ENCODE results near the gene INPP5A. TPM values are rescaled to one million over a fixed set of nuclear protein-coding genes. Genes with fewer than 3 reads are reported as not detected.
"Not testable (repeated sequence)": the region's sequence is repeated elsewhere in the genome, so short reads cannot be mapped to it uniquely, and the experiment has no call there.

The INPP5A gene
- total and polyA plus RNA-seq, 2 experiments from 2014 or later = 41.2 to 53.6 TPM

DNA sequence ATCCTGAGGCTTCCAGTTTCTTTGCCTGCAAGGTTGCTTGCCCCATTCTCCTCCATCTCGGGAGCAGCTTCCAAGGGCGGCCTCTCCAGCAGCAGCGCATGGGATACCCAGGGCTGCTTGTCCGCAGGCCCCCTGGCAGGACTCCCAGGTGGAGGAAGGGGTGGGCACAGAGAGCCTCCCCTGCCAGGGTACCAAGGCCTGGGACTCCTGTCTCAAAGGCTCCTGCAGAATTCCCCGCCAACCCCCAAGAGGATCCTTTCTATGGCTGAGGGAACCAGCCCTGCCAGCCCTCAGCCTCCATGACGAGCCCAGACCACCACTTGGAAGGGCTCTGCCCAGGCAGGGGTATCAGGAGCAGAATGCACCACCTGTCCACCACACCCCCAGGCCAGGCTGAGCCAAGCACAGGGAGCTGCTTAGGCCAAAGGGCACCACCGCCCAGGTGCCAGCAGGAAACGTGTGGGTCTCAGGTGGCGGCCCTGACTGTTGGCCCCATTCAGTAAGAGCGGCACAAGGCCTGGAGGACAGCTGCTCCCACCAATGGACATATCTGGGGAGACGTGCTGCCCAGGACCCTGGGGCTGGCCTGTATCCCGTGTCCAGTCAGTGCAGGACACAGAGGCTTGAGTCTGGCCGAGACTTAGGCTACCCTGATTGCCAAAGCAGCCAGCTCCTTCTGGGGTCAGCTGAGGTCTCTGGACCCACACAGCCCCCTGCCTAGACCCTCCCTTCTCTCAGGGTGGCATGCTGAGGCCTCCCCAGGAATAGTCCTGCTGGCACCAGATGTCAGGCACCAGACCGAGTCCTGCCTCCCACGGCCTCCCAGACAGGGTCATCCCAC lies 33.8 kb upstream of the INPP5A start:
- H3K27ac ChIP-seq = no peak overlapping the region
- H3K9me3 ChIP-seq (ENCODE audit: low read depth) = no peaks in the 10 kb centered on the region
- H3K4me3 ChIP-seq = no peak overlapping the region
- H3K4me2 ChIP-seq = no peak overlapping the region
- no peaks in the 10 kb centered on the region for H3K36me3 ChIP-seq (replicated peaks; ENCODE audit: insufficient read depth, low read depth)
- H4K20me1 ChIP-seq (ENCODE audit: insufficient read depth, poor library complexity, severe bottlenecking) = no peaks in the 10 kb centered on the region
- H3K4me1 ChIP-seq (ENCODE audit: insufficient read depth) = no peaks in the 10 kb centered on the region
- no peaks in the 10 kb centered on the region for H3K79me2 ChIP-seq
- no peak overlapping the region for H2AFZ ChIP-seq
- DNase-seq (ENCODE audit: low spot score) = no peak
- no peaks in the 10 kb centered on the region for H3K9me2 ChIP-seq (replicated peaks; ENCODE audit: insufficient read depth)
- TF ChIP-seq EZH2 (IDR thresholded peaks at IDR 0.05; ENCODE audit: borderline replicate concordance) = no peak
- no peak for TF ChIP-seq EZH2phosphoT487 (IDR thresholded peaks at IDR 0.05; ENCODE audit: low read depth, severe bottlenecking, unreplicated experiment)
- TF ChIP-seq, protein P1, sequence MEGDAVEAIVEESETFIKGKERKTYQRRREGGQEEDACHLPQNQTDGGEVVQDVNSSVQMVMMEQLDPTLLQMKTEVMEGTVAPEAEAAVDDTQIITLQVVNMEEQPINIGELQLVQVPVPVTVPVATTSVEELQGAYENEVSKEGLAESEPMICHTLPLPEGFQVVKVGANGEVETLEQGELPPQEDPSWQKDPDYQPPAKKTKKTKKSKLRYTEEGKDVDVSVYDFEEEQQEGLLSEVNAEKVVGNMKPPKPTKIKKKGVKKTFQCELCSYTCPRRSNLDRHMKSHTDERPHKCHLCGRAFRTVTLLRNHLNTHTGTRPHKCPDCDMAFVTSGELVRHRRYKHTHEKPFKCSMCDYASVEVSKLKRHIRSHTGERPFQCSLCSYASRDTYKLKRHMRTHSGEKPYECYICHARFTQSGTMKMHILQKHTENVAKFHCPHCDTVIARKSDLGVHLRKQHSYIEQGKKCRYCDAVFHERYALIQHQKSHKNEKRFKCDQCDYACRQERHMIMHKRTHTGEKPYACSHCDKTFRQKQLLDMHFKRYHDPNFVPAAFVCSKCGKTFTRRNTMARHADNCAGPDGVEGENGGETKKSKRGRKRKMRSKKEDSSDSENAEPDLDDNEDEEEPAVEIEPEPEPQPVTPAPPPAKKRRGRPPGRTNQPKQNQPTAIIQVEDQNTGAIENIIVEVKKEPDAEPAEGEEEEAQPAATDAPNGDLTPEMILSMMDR (IDR thresholded peaks at IDR 0.05; ENCODE audit: poor library complexity) = no peak
- WGBS (ENCODE audit: low lambda C conversion rate, missing lambda C conversion rate) = 94% methylated on average over 15 of the region's 15 CpGs
- H3K27me3 ChIP-seq = no peaks in the 10 kb centered on the region

DNA sequence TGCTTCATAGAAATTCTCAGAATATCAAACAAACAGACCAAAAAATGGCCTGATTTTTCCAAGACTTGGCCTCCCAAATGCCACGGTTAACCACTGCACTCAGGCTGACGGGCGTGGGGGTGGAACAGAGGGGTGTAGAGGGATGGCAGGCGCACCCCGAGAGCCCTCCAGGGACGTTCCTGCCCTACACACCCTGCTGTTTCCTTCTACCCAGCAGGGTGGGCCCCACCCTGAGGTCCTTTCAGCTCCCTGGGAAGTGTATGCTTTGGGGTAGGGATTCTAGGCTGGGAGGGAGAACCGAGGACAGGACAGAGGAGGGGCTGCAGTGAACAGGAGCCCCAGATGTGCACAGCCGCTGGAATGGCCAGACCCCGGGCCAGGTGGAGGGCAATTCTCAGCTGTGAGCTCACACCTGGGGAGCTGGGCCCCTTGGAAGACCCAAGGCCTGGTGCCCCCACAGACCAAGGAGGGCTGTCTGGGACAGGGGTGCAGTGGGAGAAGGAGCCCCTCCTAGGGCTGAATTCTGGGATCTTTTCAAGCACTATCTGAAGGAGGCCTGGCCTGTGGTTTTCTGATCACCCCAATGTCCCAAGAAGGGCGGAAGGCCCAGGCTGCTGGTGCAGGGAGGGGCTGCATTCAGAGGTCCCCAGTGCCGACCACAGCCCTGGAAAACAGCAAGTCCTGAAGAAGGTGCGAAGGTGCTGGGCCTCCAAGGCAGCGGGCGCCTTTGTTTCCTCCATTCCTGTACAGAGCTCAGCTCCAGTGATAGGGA lies 32.9 kb upstream of the INPP5A start:
- H3K4me3 ChIP-seq = no peak overlapping the region
- no peak overlapping the region for H2AFZ ChIP-seq
- H3K36me3 ChIP-seq (replicated peaks; ENCODE audit: insufficient read depth, low read depth) = no peaks in the 10 kb centered on the region
- H3K4me2 ChIP-seq = no peak overlapping the region
- WGBS (ENCODE audit: low lambda C conversion rate, missing lambda C conversion rate) = 91% methylated on average over 14 of the region's 14 CpGs
- H3K4me1 ChIP-seq (ENCODE audit: insufficient read depth) = no peaks in the 10 kb centered on the region
- H3K27ac ChIP-seq = no peak overlapping the region
- H3K27me3 ChIP-seq = no peaks in the 10 kb centered on the region
- H3K9me3 ChIP-seq (ENCODE audit: low read depth) = no peaks in the 10 kb centered on the region
- no peak for DNase-seq (ENCODE audit: low spot score)
- H4K20me1 ChIP-seq (ENCODE audit: insufficient read depth, poor library complexity, severe bottlenecking) = no peaks in the 10 kb centered on the region
- H3K9me2 ChIP-seq (replicated peaks; ENCODE audit: insufficient read depth) = no peaks in the 10 kb centered on the region
- no peaks in the 10 kb centered on the region for H3K79me2 ChIP-seq
- TF ChIP-seq EZH2 (IDR thresholded peaks at IDR 0.05; ENCODE audit: borderline replicate concordance) = no peak
- no peak for TF ChIP-seq EZH2phosphoT487 (IDR thresholded peaks at IDR 0.05; ENCODE audit: low read depth, severe bottlenecking, unreplicated experiment)
- TF ChIP-seq, protein P1 (IDR thresholded peaks at IDR 0.05; ENCODE audit: poor library complexity) = no peak

DNA sequence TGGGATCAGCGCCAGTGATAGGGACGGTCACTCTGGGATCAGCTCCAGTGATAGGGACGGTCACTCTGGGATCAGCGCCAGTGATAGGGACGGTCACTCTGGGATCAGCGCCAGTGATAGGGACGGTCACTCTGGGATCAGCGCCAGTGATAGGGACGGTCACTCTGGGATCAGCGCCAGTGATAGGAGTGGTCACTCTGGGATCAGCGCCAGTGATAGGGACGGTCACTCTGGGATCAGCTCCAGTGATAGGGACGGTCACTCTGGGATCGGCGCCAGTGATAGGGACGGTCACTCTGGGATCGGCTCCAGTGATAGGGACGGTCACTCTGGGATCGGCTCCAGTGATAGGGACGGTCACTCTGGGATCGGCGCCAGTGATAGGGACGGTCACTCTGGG lies 32.0 kb upstream of the INPP5A start:
- H3K27me3 ChIP-seq, H3K27ac ChIP-seq: not testable (repeated sequence)
- 85% methylated on average over 9 of the region's 23 CpGs for WGBS (ENCODE audit: low lambda C conversion rate, missing lambda C conversion rate)

More for the DNA sequence above, 32.0 kb upstream of the INPP5A start:
- H3K36me3 ChIP-seq (replicated peaks; ENCODE audit: insufficient read depth, low read depth); H3K4me2 ChIP-seq; H3K9me3 ChIP-seq (ENCODE audit: low read depth); H3K4me1 ChIP-seq (ENCODE audit: insufficient read depth); H3K4me3 ChIP-seq; H2AFZ ChIP-seq; H3K79me2 ChIP-seq; H4K20me1 ChIP-seq (ENCODE audit: insufficient read depth, poor library complexity, severe bottlenecking); H3K9me2 ChIP-seq (replicated peaks; ENCODE audit: insufficient read depth); DNase-seq (ENCODE audit: low spot score): not testable (repeated sequence)
